ENCODE data around the gene SLC38A2. TPM values are rescaled to one million over a fixed set of nuclear protein-coding genes. Genes with fewer than 3 reads are reported as not detected.

Gene SLC38A2
- total RNA-seq, 4 donors from 2014 or later = 487 to 1,086 (median 587) TPM

DNA sequence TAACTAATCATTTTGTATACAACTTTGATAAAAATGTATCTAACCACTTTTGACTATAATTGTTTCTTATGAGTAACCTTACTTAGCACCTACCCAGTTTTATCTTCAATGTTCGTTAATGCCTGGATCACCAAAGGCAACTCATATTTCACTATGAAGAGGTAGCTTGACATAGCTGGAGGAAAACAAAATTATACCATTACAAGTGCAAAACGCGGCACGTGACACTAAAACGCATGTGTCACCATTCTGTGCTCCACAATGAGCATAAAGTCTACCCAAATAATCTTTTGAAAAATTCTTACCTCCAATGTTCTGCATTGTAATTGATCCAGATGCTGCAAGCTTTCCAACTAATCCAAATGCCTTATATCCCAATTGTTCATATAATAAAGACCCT, 5.8 kb downstream of the SLC38A2 start:
- intact Hi-C loops (cut with DNase I; ENCODE audit: low total_unique reads) = loop anchor here (10.0 kb wide), 1 partner anchor 212 kb away; no protein-coding TSS in a partner anchor
- WGBS, 2 donors = 41 to 42% methylated on average over 5 of the region's 5 CpGs
- TF ChIP-seq, protein P1, sequence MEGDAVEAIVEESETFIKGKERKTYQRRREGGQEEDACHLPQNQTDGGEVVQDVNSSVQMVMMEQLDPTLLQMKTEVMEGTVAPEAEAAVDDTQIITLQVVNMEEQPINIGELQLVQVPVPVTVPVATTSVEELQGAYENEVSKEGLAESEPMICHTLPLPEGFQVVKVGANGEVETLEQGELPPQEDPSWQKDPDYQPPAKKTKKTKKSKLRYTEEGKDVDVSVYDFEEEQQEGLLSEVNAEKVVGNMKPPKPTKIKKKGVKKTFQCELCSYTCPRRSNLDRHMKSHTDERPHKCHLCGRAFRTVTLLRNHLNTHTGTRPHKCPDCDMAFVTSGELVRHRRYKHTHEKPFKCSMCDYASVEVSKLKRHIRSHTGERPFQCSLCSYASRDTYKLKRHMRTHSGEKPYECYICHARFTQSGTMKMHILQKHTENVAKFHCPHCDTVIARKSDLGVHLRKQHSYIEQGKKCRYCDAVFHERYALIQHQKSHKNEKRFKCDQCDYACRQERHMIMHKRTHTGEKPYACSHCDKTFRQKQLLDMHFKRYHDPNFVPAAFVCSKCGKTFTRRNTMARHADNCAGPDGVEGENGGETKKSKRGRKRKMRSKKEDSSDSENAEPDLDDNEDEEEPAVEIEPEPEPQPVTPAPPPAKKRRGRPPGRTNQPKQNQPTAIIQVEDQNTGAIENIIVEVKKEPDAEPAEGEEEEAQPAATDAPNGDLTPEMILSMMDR (IDR thresholded peaks at IDR 0.05) = no peak
- no peak for TF ChIP-seq POLR2A (IDR thresholded peaks at IDR 0.05)
- no peak for DNase-seq (ENCODE audit: low spot score in 2 of 2)
- no peak overlapping the region for H3K4me3 ChIP-seq (ENCODE audit: low read depth, poor library complexity, severe bottlenecking)

DNA sequence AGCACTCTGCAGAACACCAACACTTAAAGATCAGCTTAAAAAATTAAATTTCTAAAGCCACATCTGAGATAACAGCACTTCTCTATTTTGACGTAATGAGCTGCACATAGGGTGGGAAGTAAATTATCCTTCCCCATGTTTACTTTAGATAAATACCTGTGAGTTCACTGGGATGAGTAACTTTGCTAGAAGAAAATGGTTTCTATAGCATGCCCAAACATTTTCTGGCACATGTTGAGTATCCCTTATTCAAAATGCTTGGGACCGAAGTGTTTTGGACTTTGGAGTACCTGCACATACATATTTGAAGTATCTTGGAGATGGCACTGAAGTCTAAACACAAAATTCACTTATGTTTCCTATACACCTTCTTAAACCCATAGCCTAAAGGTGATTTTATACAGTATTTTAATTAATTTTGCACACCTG, 6.6 kb downstream of the SLC38A2 start:
- no peak for TF ChIP-seq POLR2A (IDR thresholded peaks at IDR 0.05)
- TF ChIP-seq, protein P1 (IDR thresholded peaks at IDR 0.05) = no peak
- WGBS, 2 donors = 35 to 43% methylated on average over 2 of the region's 2 CpGs
- intact Hi-C loops (cut with DNase I; ENCODE audit: low total_unique reads) = loop anchor here (10.0 kb wide), 1 partner anchor 211 kb away; no protein-coding TSS in a partner anchor
- no peak overlapping the region for H3K4me3 ChIP-seq (ENCODE audit: low read depth, poor library complexity, severe bottlenecking)
- DNase-seq (ENCODE audit: low spot score in 2 of 2) = no peak

DNA sequence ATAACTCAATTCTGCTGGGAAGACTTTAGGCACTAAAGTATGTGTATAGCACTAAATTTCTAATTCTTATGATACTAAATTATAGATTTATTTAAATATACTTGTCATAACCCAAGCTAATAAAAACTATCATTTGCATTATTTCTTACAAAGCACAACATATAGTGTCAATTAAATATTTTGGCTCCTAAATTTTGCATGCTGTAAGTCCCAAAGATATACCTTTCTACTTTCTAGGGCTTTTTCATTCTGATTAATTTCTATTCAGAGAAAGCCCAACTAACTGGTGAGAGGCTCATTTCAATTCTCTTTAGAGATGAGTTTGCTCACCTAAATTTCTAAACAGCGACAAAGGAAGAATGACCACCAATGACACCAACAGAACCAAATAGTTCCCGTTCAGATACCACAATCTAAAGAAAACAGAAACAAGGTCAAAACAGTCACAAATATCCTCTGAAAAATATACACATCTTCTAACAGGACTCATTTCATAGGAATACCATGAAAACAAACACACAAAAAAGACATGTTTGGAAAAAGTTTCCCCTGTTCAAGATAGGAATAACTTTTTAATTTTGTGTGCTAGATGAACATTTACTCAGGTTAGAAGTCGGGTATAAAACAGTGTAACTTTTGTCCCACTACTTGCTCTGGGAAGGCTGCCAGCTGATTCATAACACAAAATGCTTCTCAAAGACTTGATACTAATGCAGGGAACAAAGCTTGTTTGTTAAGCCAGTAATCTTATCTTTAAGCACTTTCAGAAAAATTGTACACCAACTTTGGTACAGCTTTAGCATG, 7.6 kb downstream of the SLC38A2 start:
- H3K4me3 ChIP-seq (ENCODE audit: low read depth, poor library complexity, severe bottlenecking) = no peak overlapping the region
- no peak for DNase-seq (ENCODE audit: low spot score in 2 of 2)
- WGBS, 2 donors = 27 to 44% methylated on average over 3 of the region's 3 CpGs
- intact Hi-C loops (cut with DNase I; ENCODE audit: low total_unique reads) = loop anchor here (5.0 to 10.0 kb wide), 2 partner anchors 210 to 567 kb away; no protein-coding TSS in a partner anchor
- TF ChIP-seq, protein P1 (IDR thresholded peaks at IDR 0.05) = no peak
- no peak for TF ChIP-seq POLR2A (IDR thresholded peaks at IDR 0.05)

DNA sequence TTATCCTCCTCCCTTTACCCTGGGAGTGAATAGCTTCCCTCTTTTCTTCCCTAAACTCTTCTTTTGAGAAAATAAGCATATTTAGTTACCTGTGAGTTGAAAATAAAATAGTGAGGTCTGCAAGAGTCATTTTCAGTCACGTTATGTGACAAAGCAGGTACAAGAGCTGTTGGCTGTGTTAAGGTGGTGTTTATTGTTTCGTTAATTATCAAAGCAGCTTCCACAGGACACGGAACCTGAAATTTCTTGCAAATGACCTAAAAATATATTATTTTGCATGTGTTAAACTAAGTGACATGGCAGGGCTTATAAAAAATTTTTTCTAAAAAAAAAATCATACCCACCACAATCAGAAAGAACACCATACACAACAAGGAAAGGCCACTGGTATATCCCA, 8.3 kb downstream of the SLC38A2 start:
- H3K4me3 ChIP-seq (ENCODE audit: low read depth, poor library complexity, severe bottlenecking) = no peak overlapping the region
- WGBS, 2 donors = 63% methylated on average over 3 of the region's 3 CpGs
- DNase-seq (ENCODE audit: low spot score in 2 of 2) = no peak
- TF ChIP-seq POLR2A (IDR thresholded peaks at IDR 0.05) = no peak
- TF ChIP-seq, protein P1 (IDR thresholded peaks at IDR 0.05) = no peak
- intact Hi-C loops (cut with DNase I; ENCODE audit: low total_unique reads) = loop anchor here (5.0 to 10.0 kb wide), 2 partner anchors 209 to 568 kb away; no protein-coding TSS in a partner anchor

DNA sequence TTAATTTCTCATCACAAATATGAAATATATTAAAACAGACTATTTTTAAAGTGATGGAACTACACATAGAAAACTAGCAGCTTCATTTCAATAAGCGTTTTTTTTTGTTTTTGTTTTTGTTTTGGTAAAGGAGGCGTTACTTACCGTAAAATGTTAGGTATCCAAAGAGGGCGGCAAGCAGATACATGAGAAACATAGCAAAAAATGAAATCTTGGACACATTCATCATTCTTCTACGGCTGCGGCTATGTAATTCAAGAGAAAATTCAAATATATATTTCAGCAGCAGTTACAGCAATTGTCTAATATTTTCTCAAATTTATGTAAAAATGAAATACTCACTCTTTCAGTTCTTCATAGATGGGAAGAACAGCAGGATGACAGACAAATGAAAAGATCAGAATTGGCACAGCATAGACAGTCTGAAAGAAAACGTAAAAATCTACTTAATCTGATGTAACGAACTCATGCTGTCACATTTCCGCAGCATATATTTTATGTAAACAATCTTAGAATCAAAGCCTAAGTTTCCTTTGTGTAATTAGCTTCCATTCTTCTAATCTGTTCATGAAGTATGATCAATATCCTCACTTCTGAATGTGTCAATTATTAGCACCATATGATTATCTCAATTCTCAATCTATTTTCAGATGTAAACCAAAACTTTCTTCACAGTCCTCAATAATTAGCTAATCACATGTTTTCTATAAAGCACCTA, 8.8 kb downstream of the SLC38A2 start:
- DNase-seq (ENCODE audit: low spot score in 2 of 2) = no peak
- intact Hi-C loops (cut with DNase I; ENCODE audit: low total_unique reads) = loop anchor here (5.0 to 10.0 kb wide), 2 partner anchors 209 to 569 kb away; no protein-coding TSS in a partner anchor
- no peak for TF ChIP-seq POLR2A (IDR thresholded peaks at IDR 0.05)
- TF ChIP-seq, protein P1 (IDR thresholded peaks at IDR 0.05) = no peak
- 64 to 65% methylated on average over 9 of the region's 9 CpGs for WGBS, 2 donors
- H3K4me3 ChIP-seq (ENCODE audit: low read depth, poor library complexity, severe bottlenecking) = no peak overlapping the region

All from lower leg skin (tissue), 4 donors.